Measurements from ENCODE around the gene ZDHHC4. TPM values are rescaled to one million over a fixed set of nuclear protein-coding genes. Genes with fewer than 3 reads are reported as not detected.

The ZDHHC4 gene
- total RNA-seq, 1 donor from 2014 or later, result 75.3 TPM

DNA sequence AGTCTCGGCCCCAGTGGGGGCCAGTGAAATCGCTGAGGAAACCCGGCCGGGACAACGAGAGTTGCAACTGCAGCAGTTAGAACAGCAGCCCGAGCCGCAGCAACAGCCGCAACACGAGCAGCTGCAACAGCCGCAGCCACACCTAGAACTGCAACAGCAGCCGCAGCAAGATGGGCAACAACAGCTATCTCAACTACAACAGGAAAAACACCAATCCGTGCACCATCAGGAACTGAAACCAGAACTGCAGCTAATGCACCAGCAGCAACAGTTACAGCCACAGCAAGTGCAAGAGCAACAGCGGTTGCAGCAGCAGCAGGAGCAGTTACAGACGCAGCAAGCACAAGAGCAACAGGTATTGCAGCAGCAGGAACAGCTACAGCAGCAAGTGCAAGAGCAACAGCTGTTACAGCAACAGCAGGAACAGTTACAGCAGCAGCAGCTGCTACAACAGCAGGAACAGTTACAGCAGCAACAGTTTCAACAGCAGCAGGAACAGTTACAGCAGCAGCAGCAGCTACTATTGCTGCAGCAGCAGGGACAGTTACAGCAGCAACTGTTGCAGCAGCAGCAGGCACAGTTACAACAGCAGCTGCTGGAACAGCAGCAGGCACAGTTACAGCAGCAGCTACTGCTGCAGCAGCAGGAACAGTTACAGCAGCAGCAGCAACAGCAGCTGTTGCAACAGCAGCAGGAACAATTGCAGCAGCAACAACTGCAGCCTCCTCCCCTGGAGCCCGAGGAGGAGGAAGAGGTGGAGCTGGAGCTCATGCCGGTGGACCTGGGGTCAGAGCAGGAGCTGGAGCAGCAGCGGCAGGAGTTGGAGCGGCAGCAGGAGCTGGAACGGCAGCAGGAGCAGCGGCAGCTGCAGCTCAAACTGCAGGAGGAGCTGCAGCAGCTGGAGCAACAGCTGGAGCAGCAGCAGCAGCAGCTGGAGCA, 44.2 kb downstream of the ZDHHC4 start:
- no peak overlapping the region for H3K4me3 Mint-ChIP-seq

DNA sequence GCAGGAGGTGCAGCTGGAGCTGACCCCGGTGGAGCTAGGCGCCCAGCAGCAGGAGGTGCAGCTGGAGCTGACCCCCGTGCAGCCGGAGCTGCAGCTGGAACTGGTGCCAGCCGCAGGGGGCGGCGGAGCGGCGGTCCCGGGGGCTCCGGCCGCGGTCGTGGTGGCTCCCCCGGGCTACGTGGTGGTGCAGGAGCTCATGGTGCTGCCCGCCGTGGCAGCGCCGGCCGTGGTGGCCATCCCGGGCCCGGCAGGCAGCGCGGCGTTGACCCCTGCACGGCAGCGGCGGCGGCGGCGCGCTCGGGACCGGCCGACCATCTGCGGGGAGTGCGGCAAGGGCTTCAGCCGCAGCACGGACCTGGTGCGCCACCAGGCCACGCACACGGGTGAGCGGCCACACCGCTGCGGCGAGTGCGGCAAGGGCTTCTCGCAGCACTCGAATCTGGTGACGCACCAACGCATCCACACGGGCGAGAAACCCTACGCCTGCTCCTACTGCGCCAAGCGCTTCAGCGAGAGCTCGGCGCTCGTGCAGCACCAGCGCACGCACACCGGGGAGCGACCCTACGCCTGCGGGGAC, 45.0 kb downstream of the ZDHHC4 start:
- H3K27ac Mint-ChIP-seq, result no peak overlapping the region
- H3K36me3 Mint-ChIP-seq, result peaks cover 19% of the 10 kb centered on the region
- H3K4me3 Mint-ChIP-seq, result no peak overlapping the region

More for the DNA sequence above, 44.2 kb downstream of the ZDHHC4 start:
- Mint-ChIP-seq H3K27ac (no peak overlapping the region), H3K36me3 (peaks cover 19% of the 10 kb centered on the region), H3K27me3 (ENCODE audit: low read depth) (no peaks in the 10 kb centered on the region), H3K9me3 (no peaks in the 10 kb centered on the region), H3K4me1 (peaks cover 5% of the 10 kb centered on the region)
- no peak for DNase-seq (ENCODE audit: low spot score in 2 of 2, unreplicated experiment in 2 of 2)
- TF ChIP-seq, protein P1, sequence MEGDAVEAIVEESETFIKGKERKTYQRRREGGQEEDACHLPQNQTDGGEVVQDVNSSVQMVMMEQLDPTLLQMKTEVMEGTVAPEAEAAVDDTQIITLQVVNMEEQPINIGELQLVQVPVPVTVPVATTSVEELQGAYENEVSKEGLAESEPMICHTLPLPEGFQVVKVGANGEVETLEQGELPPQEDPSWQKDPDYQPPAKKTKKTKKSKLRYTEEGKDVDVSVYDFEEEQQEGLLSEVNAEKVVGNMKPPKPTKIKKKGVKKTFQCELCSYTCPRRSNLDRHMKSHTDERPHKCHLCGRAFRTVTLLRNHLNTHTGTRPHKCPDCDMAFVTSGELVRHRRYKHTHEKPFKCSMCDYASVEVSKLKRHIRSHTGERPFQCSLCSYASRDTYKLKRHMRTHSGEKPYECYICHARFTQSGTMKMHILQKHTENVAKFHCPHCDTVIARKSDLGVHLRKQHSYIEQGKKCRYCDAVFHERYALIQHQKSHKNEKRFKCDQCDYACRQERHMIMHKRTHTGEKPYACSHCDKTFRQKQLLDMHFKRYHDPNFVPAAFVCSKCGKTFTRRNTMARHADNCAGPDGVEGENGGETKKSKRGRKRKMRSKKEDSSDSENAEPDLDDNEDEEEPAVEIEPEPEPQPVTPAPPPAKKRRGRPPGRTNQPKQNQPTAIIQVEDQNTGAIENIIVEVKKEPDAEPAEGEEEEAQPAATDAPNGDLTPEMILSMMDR (IDR thresholded peaks at IDR 0.05; ENCODE audit: unreplicated experiment), result no peak

DNA sequence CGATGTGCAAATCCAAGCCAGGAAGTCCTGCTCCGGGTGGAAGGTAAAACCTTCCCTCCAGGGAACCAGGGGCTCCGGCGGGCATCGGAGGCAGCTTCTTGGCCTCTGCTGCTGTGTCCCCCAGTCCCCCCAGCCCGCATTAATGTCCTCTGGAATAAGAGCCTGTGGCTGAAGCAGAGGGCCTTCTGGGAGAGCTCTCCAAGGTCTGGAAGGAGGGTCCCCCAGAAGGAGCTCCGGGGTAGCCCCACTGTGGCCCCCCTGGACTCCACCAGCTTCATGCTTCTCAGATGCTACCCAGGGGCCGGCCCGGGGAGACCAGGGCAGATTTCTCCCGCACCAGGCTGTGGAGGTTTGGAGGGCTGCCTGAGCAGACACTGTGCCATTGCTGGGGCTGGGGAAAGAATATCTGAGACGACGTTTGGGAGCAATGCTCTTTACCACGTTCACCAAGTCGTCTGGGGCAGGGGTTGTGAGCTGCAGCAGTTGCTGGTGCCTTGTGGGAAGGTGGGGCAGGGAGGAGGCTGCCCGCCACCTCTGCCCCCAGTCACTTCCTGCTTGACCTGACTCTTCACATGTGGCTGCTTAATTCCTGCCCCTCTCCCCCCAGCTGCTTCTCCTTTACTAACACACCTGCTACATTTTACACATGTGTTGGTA, 46.5 kb downstream of the ZDHHC4 start:
- TF ChIP-seq, protein P1 (IDR thresholded peaks at IDR 0.05; ENCODE audit: unreplicated experiment), result no peak
- Mint-ChIP-seq H3K27ac (no peak overlapping the region), H3K4me1 (no peaks in the 10 kb centered on the region), H3K9me3 (no peaks in the 10 kb centered on the region), H3K27me3 (ENCODE audit: low read depth) (no peaks in the 10 kb centered on the region), H3K4me3 (no peak overlapping the region), H3K36me3 (peaks cover 16% of the 10 kb centered on the region)
- no peak for DNase-seq (ENCODE audit: low spot score in 2 of 2, unreplicated experiment in 2 of 2)

More for the DNA sequence above, 45.0 kb downstream of the ZDHHC4 start:
- no peak for DNase-seq (ENCODE audit: low spot score in 2 of 2, unreplicated experiment in 2 of 2)
- H3K9me3 Mint-ChIP-seq, result no peaks in the 10 kb centered on the region
- TF ChIP-seq, protein P1 (IDR thresholded peaks at IDR 0.05; ENCODE audit: unreplicated experiment), result no peak
- H3K27me3 Mint-ChIP-seq (ENCODE audit: low read depth), result no peaks in the 10 kb centered on the region
- H3K4me1 Mint-ChIP-seq, result peaks cover 3% of the 10 kb centered on the region

DNA sequence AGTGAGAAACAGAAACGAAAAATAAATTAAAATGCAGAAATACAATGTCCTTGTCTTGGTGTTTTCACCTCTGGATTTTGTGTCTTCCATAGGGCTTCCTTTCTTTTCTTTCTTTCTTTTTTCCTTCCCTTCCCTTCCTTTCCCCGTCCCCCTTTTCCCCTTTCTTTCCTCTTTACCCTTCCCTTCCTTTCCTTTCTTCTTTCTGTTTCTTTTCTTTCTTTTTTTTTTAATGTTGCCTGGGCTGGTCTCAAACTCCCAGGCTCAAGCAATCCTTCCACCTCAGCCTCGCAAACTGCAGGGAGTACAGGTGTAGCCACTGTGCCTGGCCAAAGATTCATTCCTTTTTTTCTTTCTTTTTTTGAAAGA, 47.0 kb downstream of the ZDHHC4 start:
- TF ChIP-seq, protein P1 (IDR thresholded peaks at IDR 0.05; ENCODE audit: unreplicated experiment), result no peak
- no peak overlapping the region for H3K4me3 Mint-ChIP-seq
- H3K36me3 Mint-ChIP-seq, result peaks cover 16% of the 10 kb centered on the region
- H3K27me3 Mint-ChIP-seq (ENCODE audit: low read depth), result no peaks in the 10 kb centered on the region
- DNase-seq (ENCODE audit: low spot score in 2 of 2, unreplicated experiment in 2 of 2), result no peak
- H3K27ac Mint-ChIP-seq, result no peak overlapping the region
- H3K9me3 Mint-ChIP-seq, result no peaks in the 10 kb centered on the region
- no peaks in the 10 kb centered on the region for H3K4me1 Mint-ChIP-seq

DNA sequence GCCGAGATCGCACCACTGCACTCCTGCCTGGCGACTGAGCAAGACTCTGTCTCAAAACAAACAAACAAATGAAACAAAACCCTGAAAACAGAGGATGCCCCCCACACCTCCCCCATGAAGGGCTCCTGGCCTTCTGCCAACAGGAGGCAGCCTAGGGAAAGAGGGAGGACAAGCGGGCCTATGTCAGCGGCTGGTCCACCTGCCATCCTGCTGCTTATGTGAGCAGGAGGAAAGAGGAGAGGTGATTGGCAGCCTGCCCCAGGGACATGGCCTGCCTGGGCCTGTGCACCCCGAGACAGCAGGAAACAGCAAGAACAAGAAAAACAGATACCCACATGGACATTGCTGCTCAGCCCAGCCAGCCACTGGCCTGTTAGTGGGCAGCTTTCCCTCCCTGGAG, 50.8 kb downstream of the ZDHHC4 start:
- Mint-ChIP-seq H3K9me3 (no peaks in the 10 kb centered on the region), H3K4me1 (peaks cover 5% of the 10 kb centered on the region), H3K27me3 (ENCODE audit: low read depth) (no peaks in the 10 kb centered on the region), H3K4me3 (no peak overlapping the region), H3K27ac (peak overlapping the region; percentile 43), H3K36me3 (peaks cover 5% of the 10 kb centered on the region)
- TF ChIP-seq, protein P1 (IDR thresholded peaks at IDR 0.05; ENCODE audit: unreplicated experiment), result no peak
- DNase-seq (ENCODE audit: low spot score in 2 of 2, unreplicated experiment in 2 of 2), result no peak
